Smooth muscle cell of the coronary artery (primary cell): ENCODE data around the gene MMAB. TPM values are rescaled to one million over a fixed set of nuclear protein-coding genes. Genes with fewer than 3 reads are reported as not detected.

Experiments
- total RNA-seq: library from RNA; depleted of rRNA; stranded (reverse); fragments of >200 nt; gene quantifications from 2 replicates; pipeline ENCODE4 v1.2.3, GENCODE V29; 2014; ENCODE audit warnings: low replicate concordance

Gene MMAB
- 13.7 and 49.2 TPM in 2 replicates for total RNA-seq

DNA sequence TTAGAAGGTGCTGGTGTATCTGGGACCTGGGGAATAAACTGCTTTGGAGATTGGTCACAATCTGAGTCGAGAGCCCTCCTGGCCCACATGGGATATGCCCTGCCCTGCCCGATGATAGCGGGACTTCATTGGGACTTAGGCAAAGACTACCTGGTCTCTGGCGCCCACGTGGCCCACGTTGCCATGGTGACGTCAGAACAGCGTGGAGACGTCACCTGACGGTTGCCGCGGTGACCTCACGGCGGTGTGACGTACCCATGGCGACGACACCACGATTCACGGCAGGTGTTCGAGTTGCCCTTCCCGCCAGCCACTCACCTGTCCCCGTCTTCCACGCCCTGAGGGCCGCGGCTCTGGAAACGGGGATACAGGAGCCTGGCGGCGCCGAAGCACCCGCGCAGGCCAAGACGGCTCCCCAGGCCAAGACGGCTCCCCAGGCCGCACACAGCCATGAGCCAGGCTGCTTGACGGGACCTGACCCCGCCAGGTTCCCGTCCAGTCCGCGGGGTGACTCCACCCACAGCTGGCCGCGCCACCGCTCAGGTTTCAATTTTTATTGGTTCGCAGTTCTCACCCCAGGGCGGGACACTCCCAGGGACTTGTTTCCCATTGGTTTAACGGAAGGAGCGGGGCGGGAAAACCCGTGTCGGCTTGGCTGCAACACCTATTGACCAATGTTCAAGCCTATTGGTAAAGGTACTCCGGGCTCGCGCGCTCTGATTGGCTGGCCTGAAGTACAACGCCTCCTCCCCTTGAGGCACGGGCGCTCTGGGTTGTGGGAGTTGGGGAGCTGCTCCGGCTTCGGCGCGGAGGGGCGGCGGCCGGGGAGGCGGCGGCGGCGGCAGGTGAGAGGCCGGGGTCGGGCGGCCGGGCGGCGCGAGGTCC is at the start of gene MMAB, which contains the start of gene MVK:
Gene MMAB, minus strand, starts transcription at position 476 of the 885 bp plus-strand sequence. Its CDS starts 24 bp downstream, at position 452.
Gene MVK, plus strand, starts transcription at position 766 of the 885 bp plus-strand sequence. CDS start 1,029 bp downstream, outside the sequence.

Other genes starting within 250 kb of the MMAB start
- gene MYO1H, start 225.6 kb downstream of the MMAB start, total RNA-seq, result not detected in 2 replicates
- 87.8 and 137 TPM in 2 replicates for gene KCTD10, start 96.2 kb downstream of the MMAB start, total RNA-seq
- gene UBE3B, start 95.9 kb downstream of the MMAB start, total RNA-seq, result 22.1 and 27.6 TPM in 2 replicates
- gene MVK, start 290 bp upstream of the MMAB start, total RNA-seq, result 4.9 and 16.6 TPM in 2 replicates
- gene FAM222A, start 140.3 kb upstream of the MMAB start, total RNA-seq, result 0.08 TPM in 1 of 2 replicates, not detected in the other